Stimulated activated CD4-positive, alpha-beta T cell treated with anti-CD3 and anti-CD28 coated beads, Interleukin-15, amount 100 ng/mL, for 1 hour (primary cell): ENCODE results near the gene ADAT3.

ENCODE experiments used
- DNase-seq, 2 donors: peaks; one replicate each; pipeline ENCODE4 v3.0.0-alpha.2; 2020; ENCODE audit warnings: low read depth in 1 of 2, low spot score in 1 of 2

ADAT3 gene

GRCh38 chr19:1905110-1905862 lies at the start of gene ADAT3, which contains the start of gene SCAMP4:
Gene ADAT3, plus strand, starts transcription at chr19:1905399. Its CDS starts 6,649 bp downstream, at chr19:1912048.
Gene SCAMP4, plus strand, starts transcription at chr19:1905399. Its CDS starts 9,621 bp downstream, at chr19:1915020.
- peak; percentile 96 to 97 for DNase-seq

- DNase-seq = no peak
Observed at GRCh38 chr19:1855828-1856255, 49.4 kb upstream of the ADAT3 start.

- DNase-seq = no peak
Observed at GRCh38 chr19:1856345-1856697, 48.9 kb upstream of the ADAT3 start.

DNA sequence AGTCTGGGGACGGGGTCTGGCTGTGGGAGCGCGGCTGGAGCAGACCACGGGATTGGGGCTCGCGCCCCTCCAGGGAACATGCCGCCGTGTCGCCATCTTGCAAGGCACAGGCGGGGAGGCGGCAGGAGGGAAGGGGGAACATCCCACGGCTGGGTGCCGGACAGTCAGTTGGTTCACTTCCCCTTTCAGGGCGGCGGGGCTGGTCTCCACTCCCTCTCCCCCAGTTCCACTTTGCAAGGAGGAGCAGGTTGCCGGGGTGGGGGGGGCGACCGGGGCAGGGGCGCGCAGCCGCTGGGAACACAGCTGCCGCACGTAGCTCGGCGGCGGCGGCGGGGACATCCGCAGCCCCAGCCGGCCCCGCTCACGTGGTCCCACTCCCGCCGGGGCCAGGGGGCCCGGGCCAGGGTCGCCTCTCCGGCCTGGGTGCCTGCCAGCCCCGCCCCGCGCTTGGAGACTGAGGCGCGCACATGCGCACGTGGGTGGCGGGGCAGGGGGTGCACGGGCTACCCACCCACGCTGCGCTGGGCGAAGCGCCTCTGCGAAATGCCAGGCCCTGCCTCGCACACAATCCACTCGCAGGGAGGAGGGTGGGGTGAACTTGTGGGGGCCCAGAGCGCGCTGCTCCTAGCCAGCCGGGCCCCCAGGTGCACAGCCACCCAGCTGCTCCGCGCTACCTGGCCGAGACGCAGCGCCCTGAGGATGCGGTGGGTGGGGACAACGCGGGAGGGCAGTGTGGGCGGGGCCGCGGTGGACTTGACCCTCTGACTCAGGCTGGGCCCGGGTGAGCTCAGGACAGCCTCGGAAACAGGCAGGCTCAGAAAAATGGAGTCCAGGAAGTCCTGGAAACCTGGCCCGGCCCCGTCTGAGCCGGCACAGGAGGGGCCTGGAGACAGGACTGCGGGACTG lies 48.2 kb upstream of the ADAT3 start:
- no peak for DNase-seq

DNA sequence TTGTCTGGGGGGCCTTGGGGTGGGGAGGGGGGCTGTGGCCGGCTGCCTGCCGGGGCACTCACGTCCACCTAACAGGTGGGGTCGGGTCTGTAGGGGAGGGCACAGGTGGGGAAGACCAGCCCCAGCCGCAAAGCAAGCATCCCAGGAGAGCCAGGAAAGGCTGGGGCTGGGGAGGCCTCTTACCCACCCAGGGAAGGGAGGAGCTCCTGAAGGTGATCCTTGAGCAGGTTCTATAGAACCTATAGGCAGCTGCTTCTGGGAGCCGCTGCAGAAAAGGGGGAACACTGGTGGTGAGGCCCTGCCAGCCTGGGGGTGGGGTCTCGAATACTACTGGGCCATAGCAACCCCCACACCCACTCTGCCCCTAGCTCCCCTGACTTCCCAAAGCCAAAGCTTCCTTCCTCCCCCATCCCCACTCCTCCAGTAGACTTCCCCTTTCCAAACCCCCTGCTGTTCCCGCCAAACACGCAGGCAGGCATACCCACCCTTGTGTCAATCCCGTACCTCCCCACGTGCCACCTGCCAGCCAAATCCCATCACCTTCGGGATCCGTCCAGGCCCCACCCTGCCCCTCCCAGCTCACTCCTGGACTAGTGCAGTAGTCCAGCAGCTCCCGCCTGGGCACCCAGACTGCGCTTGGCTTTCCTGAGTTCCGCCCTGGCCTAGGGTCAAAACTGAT lies 47.4 kb upstream of the ADAT3 start:
- no peak for DNase-seq

DNA sequence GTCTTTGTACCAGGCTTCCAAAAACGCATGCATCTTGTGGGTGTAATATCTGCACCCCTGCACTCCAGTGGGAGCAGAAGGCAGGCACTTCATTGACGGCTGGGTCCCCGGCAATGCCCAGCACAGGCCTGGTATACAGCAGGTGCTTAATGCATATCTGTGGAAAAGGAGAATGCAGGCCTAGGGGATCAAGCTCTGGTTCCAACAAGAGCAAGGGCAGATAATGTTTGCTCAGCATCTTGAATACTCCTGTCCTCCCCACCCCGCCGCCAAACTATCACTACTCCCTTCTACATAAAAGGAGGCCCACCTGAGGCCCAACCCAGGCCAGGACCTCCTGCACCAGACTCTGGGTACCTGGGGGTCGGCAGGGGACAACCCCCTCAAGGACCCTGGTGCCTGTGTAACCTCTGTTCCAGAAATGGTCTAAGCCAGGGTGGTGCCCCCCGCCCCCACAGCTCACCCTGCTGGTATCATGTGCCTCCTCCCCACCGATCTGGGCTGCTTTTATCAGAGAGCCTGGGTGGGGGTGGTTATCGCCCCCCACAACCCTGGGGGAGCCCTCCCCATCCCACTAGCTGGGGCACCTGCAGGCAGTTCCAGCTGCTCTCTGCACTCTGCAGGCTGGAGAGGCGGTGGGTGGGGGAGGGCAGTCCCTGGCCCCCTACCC lies 46.7 kb upstream of the ADAT3 start:
- DNase-seq = no peak

DNA sequence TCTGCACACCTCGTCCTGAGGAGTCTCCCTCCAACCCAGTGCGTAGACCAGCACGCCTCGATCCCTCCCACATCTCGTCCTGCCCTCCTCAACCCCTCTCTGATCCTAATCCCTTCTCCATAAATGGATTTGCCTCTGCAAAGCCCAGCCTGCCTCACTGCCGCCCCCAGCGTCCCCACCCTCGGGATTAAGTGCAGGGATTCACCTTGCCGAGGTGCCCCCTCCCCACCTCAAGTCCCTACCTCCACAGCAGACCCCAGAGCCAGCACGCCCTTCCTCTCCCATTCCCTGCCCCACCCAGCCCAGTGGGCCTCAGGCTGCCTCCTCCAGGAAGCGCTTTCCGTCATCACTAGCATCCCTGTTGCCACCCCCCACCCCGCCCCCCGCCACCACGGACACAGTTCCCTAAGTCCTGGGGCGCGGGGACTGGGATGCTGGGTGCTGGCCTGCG lies 45.8 kb upstream of the ADAT3 start:
- no peak for DNase-seq

DNA sequence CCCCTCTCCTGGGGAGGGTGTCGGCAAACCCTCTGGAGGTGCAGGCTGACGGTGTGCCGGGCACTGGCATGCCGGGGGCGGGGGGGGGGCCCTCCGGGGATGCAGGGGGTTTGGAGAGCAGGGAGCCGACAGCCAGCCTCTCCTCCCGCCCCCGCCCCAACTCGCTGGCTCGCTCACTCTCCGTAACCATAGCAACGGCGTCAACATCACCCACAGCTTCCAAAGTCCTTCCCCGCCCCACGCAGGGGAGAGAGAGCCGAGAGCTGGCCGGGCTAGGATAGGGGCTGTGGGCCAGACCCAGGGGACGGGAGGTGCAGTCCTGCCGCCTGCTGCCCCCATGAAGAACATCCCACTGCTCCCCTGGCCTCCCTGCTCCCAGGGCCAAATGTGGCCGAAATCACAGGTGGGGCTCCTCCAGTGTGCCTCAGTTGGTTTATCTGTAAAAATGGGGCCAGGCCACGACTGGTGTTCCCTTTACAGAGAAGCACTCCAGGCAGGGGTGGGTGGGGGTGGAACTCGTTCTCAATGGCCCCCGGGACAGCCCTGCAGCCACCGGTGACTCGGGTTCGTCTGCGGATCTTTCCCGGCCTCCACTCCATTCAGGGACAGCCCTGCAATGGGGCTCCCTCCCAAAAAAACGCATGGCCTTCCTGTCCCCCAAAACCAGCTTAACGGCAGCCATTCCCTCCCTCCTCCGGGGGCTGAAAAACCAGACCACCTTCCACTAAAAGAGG lies 45.0 kb upstream of the ADAT3 start:
- DNase-seq = no peak

DNA sequence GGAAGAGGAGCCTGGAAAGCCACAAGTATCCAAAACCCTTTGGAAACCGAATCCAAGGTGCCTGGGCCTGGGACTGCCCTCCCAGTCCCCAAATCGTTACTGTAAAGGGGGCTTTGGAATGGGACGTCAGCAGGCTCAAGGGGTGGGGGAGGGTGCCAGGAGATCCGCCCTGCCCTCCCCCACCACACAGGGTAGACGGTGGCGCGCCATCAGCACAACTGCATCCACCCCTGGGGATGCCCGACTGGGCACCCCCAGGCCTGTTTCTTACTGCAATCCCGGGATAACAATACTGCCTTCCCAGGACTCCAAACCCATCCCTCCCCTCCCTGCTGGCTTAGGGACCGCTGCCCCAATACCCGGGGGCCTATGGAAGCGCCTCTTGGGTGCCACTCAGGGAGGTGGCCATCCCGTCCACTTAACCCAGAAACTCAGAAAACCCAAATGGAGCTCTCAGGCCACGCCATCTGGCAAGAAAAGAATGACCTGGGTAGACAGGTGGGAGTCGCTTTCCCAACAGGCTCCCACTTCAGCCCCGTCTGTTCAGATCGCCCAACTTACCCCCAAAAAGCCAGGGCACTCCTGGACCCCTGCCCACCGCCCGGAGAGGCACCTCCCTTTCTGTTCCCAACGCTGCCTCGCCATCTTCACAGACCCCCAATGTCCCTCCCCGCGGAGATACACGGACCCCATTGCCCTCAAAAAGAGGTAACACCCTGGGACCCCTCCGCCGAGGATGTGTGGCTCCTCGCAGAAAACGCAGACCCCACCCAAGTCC lies 44.2 kb upstream of the ADAT3 start:
- no peak for DNase-seq

DNA sequence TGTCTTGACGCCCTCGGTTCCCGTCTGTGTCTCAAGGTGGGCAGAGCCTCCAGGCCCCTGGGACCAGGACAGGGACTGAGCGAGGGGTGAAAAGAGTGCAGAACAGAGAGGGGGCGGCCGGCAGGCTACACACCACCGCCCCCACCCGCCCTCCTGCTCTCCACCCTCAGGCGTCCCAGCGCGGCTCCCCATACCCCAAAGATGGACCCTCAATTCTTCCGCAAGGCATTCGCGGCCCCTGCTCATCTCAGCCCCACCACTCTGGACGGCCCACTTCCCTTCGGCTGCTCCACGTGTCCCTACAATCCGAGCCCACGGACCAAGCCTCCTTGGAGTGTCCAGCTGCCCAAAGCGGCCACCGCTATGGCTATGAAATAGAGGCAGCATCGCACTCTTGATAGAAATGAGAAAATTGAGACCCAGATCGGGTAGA lies 43.6 kb upstream of the ADAT3 start:
- DNase-seq = no peak

DNA sequence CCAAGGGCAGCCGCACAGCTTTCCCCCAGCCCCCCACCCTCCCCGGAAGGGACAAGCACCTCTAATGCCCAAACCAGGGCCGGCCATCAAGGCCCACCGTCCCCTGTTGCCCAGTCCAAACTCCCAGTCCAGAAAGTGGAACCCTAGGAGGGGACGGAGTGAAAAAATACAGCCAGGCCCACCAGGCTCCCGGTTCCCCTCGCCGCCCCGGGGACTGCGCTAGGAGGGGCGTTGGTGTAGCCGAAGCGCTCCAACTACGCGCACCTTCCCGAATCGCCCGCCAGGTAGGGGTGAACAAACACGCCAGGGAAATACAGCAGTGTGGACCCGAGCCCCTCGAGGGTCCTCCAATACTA lies 43.2 kb upstream of the ADAT3 start:
- no peak for DNase-seq

GRCh38 chr19:1862424-1863327 lies 42.5 kb upstream of the ADAT3 start:
- DNase-seq = peak in 1 of 2 donors; percentile 63

DNA sequence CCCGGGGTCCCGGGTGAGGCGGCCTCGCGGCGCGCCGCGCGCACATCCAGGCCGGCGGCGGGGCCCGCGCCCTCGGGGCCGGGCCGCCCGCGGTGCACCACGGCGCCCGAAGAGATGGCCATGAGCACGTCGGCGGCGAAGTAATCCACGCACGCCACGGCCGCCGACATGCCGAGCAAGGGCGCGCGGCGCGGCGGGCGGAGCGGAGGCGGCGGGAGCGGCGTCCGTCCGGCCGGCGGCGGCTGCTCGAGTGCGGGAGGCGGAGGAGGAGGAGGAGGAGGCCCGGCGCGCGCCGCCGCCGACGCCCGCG lies 41.9 kb upstream of the ADAT3 start, which contains the start of gene KLF16:
TSS of gene KLF16 (minus strand) at position 252 of the 310 bp plus-strand sequence. CDS start at position 170, 82 bp downstream.
- no peak for DNase-seq

DNA sequence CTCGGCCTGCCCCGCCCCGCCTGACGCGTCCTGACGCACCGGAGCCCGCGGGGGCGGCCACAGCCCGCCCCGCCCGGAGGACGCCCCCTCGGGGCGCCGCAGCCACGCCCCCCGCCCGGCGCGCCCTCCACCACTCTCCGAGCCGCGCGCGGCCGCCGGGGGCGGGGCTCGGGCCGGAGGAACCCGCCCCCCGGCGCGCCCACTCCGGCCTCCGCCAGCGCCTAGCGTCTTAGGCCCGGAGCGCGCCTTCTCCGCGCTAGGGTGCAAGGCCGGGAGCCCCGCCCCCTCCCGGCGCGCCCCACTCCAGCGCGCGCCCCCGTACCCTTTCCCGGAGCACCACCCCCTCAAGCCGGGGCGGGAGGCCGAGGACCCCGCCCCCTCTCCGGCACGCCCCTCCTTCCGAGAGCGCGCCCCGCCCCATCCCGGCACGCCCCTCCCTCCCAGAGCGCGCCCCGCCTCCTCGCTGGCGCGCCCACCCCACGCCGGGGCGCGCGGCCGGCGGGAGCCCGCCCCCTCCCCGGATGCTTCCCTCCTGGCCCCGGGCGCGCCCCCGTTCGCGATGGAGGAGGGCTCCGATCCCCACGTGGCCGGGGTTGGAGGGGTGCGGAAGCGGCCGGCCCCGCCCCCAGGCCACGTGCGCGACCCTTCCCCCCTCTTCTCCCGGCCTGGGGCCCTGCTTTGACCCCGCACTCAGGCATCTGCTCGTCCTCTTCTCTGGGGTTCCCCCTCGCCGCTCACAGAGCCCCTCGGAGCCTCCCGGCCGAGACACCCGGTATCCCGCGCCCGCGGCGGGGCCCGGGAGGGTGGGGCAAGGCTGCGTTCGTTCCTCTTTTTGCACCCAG lies 41.3 kb upstream of the ADAT3 start:
- peak; percentile 91 to 92 for DNase-seq

DNA sequence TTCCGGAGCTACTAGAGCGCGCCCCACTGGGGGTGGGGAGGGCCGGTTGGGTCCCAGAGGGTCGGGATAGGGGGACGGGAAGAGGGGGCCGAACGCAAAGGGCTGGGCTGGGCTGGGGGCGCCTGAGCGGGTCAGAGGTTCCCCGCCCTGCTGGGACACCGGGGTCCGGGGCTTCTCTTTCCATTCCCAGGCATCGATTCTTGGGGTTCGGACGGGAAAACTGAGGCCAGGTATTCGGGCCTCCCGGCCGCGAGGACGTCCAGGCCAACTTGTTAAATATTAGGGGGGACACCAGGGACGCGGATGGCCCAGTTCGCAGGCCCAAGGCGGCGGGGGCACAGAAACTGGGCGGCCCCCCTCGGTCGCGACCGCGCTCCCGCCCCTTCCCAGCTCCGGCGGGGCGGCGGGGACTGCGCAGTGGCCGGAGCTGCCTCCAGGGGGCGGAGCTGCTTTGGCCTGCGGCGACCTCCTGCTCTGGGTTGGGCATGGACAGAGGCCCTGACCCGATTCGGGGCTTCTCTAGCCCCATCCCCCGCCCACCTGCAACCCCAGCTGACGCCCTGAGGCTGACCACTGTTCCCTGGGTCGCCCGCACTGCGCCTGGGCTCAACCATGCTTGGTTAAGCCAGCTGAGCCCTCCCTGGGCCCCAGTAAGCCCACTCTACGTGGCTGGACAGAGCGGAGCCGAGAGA lies 40.6 kb upstream of the ADAT3 start:
- peak in 1 of 2 donors; percentile 56 for DNase-seq

GRCh38 chr19:1865172-1866010 lies 39.8 kb upstream of the ADAT3 start:
- no peak for DNase-seq
